Ovary (tissue), 9 donors: ENCODE results near the gene GFRA1. TPM values are rescaled to one million over a fixed set of nuclear protein-coding genes. Genes with fewer than 3 reads are reported as not detected.

Experiments used
- DNase-seq, 5 donors: peaks; one replicate each; pipeline ENCODE4 v3.0.0-alpha.2; 2019 to 2020
- H3K27ac ChIP-seq, 2 donors: fragments of 200-600 bp; one replicate each; pipeline versions ENCODE4 v1.5.1 to v1.8.0; 2019 to 2022
- H3K27me3 ChIP-seq: fragments of 200-600 bp; one replicate; pipeline ENCODE4 v1.8.0; 2022
- H3K36me3 ChIP-seq: fragments of 200-600 bp; sonication (generic); one replicate; pipeline ENCODE4 v1.5.1; 2019
- H3K4me1 ChIP-seq: one replicate; pipeline ENCODE4 v1.8.1; 2013; ENCODE audit warnings: mild to moderate bottlenecking, moderate library complexity; ENCODE audit not compliant: insufficient read depth
- H3K4me3 ChIP-seq: fragments of 200-600 bp; sonication (generic); one replicate; pipeline ENCODE4 v1.5.1; 2017
- H3K9me3 ChIP-seq, 2 donors: fragments of 200-600 bp in 1 of 2; sonication (generic) in 1 of 2; one replicate each; pipeline versions ENCODE4 v1.5.1 to v1.8.1; 2013 to 2019; ENCODE audit warnings: mild to moderate bottlenecking in 1 of 2, moderate library complexity in 1 of 2
- CTCF ChIP-seq, 3 donors: fragments of 450-650 bp in 2 of 3; fragments of 200-600 bp in 1 of 3; IDR thresholded peaks; one replicate each; pipeline versions ENCODE4 v1.5.1 to v1.8.0; 2016 to 2022; ENCODE audit warnings: antibody characterized with exemption in 3 of 3, mild to moderate bottlenecking in 1 of 3
- EP300 ChIP-seq: sonication (generic); formaldehyde crosslinking; IDR thresholded peaks from one replicate; pipeline ENCODE4 v1.6.1; 2017; ENCODE audit warnings: antibody characterized with exemption
- POLR2A ChIP-seq: fragments of 450-650 bp; IDR thresholded peaks from one replicate; pipeline ENCODE4 v1.6.1; 2017; ENCODE audit warnings: antibody characterized with exemption, mild to moderate bottlenecking, moderate library complexity
- WGBS, 3 donors: extraction: QIAGEN DNeasy Blood & Tissue Kit in 1 of 3; methylation state at CpG; one replicate each; pipeline versions ENCODE4 v1.1.5 to v1.1.7; 2013 to 2017; 5-methylcytosine and 5-hydroxymethylcytosine counted together
- intact Hi-C, 4 donors: fragments of 100-400 bp; cut with DNase I; formaldehyde crosslinking; loops; one replicate each; pipeline versions ENCODE4 v1.11.0 to v1.15.1; 2022 to 2023
- polyA plus RNA-seq, 2 donors: library from polyadenylated mRNA; stranded (reverse); fragments of 200-250 nt in 1 of 2; fragments of 350-450 nt in 1 of 2; fragmentation: Illumina TruSeq in 1 of 2; extraction: RNeasy Lipid Tissue Mini Kit (QIAGEN cat#74804) in 1 of 2; gene quantifications; one replicate each; pipeline ENCODE4 v1.2.3, GENCODE V29; 2013 to 2014
- total RNA-seq, 7 donors: library from RNA; depleted of rRNA in 2 of 7; stranded (reverse); fragments of >200 nt in 2 of 7; fragmentation: NEBNext Ultra II Directional in 3 of 7; extraction: Animal tissue kit (Norgen Biotek cat#: 25700) in 3 of 7; gene quantifications; one replicate each; pipeline versions ENCODE4 v1.1.0 to v1.2.4, GENCODE V29; 2016 to 2023
- donor health status: DM: no; HTN: no; CAD: no; lungs with moderate emphysema.
- donor health status: DM: no; HTN: no; CAD: no.
- donor health status: Bipolar disorder and iron deficiency.
- donor health status: DM: yes; HTN: yes; CAD: no.
- donor health status: DM: no; HTN: no; CAD: no.
- donor health status: DM: yes; HTN: yes; CAD: no.

GFRA1 gene
- total and polyA plus RNA-seq, 9 donors, result 3.1 to 28.4 (median 11.8) TPM

DNA sequence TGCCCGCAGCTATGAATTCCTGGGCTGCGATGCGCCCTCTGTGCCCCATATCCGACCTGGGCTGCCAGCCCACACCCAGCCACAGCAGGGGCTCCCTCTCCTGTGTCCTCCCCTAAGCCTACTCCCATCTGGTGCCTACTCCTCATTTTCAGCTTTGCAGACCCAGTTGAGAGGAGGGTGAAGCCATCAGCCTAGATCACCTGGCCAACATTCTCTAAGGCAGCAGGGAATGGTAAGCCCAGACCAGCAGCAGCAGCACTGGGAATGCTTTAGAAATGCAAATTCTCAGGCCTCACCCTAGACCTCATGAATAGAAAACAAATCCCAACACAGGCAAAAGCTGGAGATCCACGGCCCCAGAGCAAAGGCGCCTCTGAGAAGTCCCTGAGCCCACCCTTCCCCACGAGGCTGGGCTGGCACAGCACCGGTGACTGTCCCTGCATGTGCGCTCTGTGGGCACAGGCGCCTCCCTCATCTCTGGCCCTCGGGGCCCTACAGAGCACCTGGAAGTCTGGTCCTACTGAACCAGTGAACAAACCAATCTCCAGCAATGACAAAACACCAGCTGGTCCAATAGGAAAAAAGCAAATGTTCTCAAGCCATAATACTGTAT lies 161.4 kb downstream of the GFRA1 start:
- no peaks in the 10 kb centered on the region for H3K4me1 ChIP-seq
- H3K36me3 ChIP-seq, result no peaks in the 10 kb centered on the region
- TF ChIP-seq POLR2A (no peak), EP300 (no peak), CTCF (IDR thresholded peaks at IDR 0.05) (no peak)
- WGBS, 3 donors, result 83 to 87% (median 85%) methylated on average over 11 of the region's 11 CpGs
- no peak for DNase-seq
- H3K27ac ChIP-seq, result no peak overlapping the region
- H3K9me3 ChIP-seq, result no peaks in the 10 kb centered on the region
- H3K4me3 ChIP-seq, result no peak overlapping the region
- intact Hi-C loops, result no loop called here
- H3K27me3 ChIP-seq, result no peaks in the 10 kb centered on the region

DNA sequence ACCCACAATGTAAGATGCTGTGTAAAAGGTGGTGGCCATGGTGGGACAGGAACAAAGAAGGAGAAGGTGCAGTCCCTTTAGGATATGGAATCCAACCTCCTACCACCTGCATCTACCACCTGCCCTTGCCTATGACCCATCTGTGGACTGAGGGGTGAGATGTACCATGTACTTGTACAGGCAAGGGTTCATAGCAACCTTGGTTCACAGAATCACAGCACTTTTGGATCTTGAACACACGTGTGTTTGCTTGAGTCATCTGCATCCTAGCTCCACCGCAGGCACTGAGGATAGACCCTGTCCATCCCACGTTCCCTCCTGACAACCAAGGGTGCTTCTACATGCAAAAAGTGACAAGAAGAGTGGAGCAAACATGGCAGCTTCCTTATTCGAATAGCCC lies 162.3 kb downstream of the GFRA1 start:
- Histone ChIP-seq H3K9me3 (no peaks in the 10 kb centered on the region), H3K36me3 (no peaks in the 10 kb centered on the region), H3K27ac (no peak overlapping the region), H3K4me1 (no peaks in the 10 kb centered on the region), H3K4me3 (no peak overlapping the region), H3K27me3 (no peaks in the 10 kb centered on the region)
- intact Hi-C loops, result no loop called here
- TF ChIP-seq POLR2A (no peak), EP300 (no peak), CTCF (IDR thresholded peaks at IDR 0.05) (no peak)
- DNase-seq, result no peak
- 82 to 94% (median 88%) methylated on average over 4 of the region's 4 CpGs for WGBS, 3 donors

- 87 to 93% (median 88%) methylated on average over 2 of the region's 2 CpGs for WGBS, 3 donors
- no peak overlapping the region for H3K4me3 ChIP-seq
- no peaks in the 10 kb centered on the region for H3K36me3 ChIP-seq
- H3K27me3 ChIP-seq, result no peaks in the 10 kb centered on the region
- intact Hi-C loops, result no loop called here
- no peak for DNase-seq
- H3K9me3 ChIP-seq, result no peaks in the 10 kb centered on the region
- no peaks in the 10 kb centered on the region for H3K4me1 ChIP-seq
- H3K27ac ChIP-seq, result no peak overlapping the region
- TF ChIP-seq POLR2A (no peak), EP300 (no peak)
These were observed 163.1 kb downstream of the GFRA1 start for GRCh38 chr10:116109881-116110280.

- intact Hi-C loops, result no loop called here
- H3K4me3 ChIP-seq, result no peak overlapping the region
- H3K27me3 ChIP-seq, result no peaks in the 10 kb centered on the region
- WGBS, 3 donors, result 91 to 95% (median 92%) methylated on average over 5 to 8 of the region's 8 CpGs
- no peaks in the 10 kb centered on the region for H3K4me1 ChIP-seq
- no peak for TF ChIP-seq CTCF (IDR thresholded peaks at IDR 0.05)
- TF ChIP-seq EP300, result no peak
- no peak for TF ChIP-seq POLR2A
- H3K36me3 ChIP-seq, result no peaks in the 10 kb centered on the region
- H3K9me3 ChIP-seq, result no peaks in the 10 kb centered on the region
- H3K27ac ChIP-seq, result no peak overlapping the region
- no peak for DNase-seq
These were observed 163.5 kb downstream of the GFRA1 start for GRCh38 chr10:116109481-116109880.

DNA sequence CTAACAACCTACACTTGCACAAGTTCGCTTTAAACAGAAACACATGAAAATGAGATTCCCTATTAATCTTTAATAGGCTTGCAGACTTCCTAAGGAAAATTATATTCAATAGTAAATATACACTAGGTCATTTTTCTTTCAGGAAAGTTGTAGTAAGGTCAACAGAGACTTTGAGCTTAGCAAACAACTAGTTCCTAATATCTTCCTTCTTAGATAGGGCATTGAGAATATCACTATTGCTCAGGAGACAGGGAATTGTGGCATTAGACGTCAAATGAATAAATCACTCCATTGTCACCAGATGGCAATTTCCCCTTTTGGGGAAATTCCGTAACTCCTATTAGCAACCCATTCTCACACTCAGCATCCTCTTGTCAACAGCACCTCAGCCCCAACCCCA lies 164.9 kb downstream of the GFRA1 start:
- H3K9me3 ChIP-seq, result no peaks in the 10 kb centered on the region
- no peaks in the 10 kb centered on the region for H3K27me3 ChIP-seq
- TF ChIP-seq POLR2A, result no peak
- no peak for TF ChIP-seq EP300
- TF ChIP-seq CTCF (IDR thresholded peaks at IDR 0.05), result no peak
- WGBS, 3 donors, result 69 to 89% (median 74%) methylated on average over 3 of the region's 3 CpGs
- DNase-seq, result no peak
- no peaks in the 10 kb centered on the region for H3K4me1 ChIP-seq
- H3K36me3 ChIP-seq, result no peaks in the 10 kb centered on the region
- intact Hi-C loops, result no loop called here
- H3K27ac ChIP-seq, result no peak overlapping the region
- H3K4me3 ChIP-seq, result no peak overlapping the region
